ENCODE measurements around the gene SEMA6C. TPM values are rescaled to one million over a fixed set of nuclear protein-coding genes. Genes with fewer than 3 reads are reported as not detected.

SEMA6C gene
- total and polyA plus RNA-seq, 2 of the 13 experiments (the other 11 are each of a cell fraction or from before 2014, with no cell fraction given), result 1.4 to 2.9 TPM

- TF ChIP-seq ADNP (CRISPR knock-in tag; IDR thresholded peaks at IDR 0.05) (no peak), ZNF496 (CRISPR knock-in tag; IDR thresholded peaks at IDR 0.05; ENCODE audit: insufficient replicate concordance) (no peak)
Measured at GRCh38 chr1:151193856-151194255, 47.4 kb upstream of the SEMA6C start (continued).

- no peak for ATAC-seq
- no peak overlapping the region for H3K9ac ChIP-seq (ENCODE audit: insufficient read depth, low read depth, low read length)
Measured at GRCh38 chr1:151193304-151193703, 46.9 kb upstream of the SEMA6C start.

More at GRCh38 chr1:151193304-151193703, 46.9 kb upstream of the SEMA6C start:
- ChIA-PET POLR2A (no interaction called here), CTCF (ENCODE audit: low intra/inter-chr PET ratio, low total read pairs) (no interaction called here)
- Histone ChIP-seq H3K27ac (ENCODE audit: extremely low read length, insufficient read depth, low read length) (no peak overlapping the region), H3K4me2 (ENCODE audit: low read depth, low read length) (no peak overlapping the region), H3K4me1 (ENCODE audit: insufficient read depth, low read length) (peaks cover 40% of the 10 kb centered on the region), H3K4me3 (replicated peaks in 1 of 3; ENCODE audit: insufficient read depth in 1 of 3, low read depth in 2 of 3, low read length in 3 of 3) (no peak overlapping the region), H3K9me3 (ENCODE audit: low read length) (no peaks in the 10 kb centered on the region), H4K20me1 (ENCODE audit: insufficient read depth, low read length) (no peaks in the 10 kb centered on the region), H3K36me3 (replicated peaks in 1 of 2; ENCODE audit: control insufficient read depth in 1 of 2, insufficient read depth in 2 of 2, low read length in 2 of 2) (no peaks in the 10 kb centered on the region), H2AFZ (ENCODE audit: low read length) (no peak overlapping the region), H3K79me2 (ENCODE audit: insufficient read depth, low read length) (peaks cover 14% of the 10 kb centered on the region), H3K27me3 (ENCODE audit: control insufficient read depth in 1 of 2, insufficient read depth in 2 of 2, low read length in 2 of 2) (no peaks in the 10 kb centered on the region)
- FAIRE-seq, result no peak
- TF ChIP-seq FLYWCH1 (CRISPR knock-in tag; IDR thresholded peaks at IDR 0.05), result no peak
- TF ChIP-seq, protein P1, sequence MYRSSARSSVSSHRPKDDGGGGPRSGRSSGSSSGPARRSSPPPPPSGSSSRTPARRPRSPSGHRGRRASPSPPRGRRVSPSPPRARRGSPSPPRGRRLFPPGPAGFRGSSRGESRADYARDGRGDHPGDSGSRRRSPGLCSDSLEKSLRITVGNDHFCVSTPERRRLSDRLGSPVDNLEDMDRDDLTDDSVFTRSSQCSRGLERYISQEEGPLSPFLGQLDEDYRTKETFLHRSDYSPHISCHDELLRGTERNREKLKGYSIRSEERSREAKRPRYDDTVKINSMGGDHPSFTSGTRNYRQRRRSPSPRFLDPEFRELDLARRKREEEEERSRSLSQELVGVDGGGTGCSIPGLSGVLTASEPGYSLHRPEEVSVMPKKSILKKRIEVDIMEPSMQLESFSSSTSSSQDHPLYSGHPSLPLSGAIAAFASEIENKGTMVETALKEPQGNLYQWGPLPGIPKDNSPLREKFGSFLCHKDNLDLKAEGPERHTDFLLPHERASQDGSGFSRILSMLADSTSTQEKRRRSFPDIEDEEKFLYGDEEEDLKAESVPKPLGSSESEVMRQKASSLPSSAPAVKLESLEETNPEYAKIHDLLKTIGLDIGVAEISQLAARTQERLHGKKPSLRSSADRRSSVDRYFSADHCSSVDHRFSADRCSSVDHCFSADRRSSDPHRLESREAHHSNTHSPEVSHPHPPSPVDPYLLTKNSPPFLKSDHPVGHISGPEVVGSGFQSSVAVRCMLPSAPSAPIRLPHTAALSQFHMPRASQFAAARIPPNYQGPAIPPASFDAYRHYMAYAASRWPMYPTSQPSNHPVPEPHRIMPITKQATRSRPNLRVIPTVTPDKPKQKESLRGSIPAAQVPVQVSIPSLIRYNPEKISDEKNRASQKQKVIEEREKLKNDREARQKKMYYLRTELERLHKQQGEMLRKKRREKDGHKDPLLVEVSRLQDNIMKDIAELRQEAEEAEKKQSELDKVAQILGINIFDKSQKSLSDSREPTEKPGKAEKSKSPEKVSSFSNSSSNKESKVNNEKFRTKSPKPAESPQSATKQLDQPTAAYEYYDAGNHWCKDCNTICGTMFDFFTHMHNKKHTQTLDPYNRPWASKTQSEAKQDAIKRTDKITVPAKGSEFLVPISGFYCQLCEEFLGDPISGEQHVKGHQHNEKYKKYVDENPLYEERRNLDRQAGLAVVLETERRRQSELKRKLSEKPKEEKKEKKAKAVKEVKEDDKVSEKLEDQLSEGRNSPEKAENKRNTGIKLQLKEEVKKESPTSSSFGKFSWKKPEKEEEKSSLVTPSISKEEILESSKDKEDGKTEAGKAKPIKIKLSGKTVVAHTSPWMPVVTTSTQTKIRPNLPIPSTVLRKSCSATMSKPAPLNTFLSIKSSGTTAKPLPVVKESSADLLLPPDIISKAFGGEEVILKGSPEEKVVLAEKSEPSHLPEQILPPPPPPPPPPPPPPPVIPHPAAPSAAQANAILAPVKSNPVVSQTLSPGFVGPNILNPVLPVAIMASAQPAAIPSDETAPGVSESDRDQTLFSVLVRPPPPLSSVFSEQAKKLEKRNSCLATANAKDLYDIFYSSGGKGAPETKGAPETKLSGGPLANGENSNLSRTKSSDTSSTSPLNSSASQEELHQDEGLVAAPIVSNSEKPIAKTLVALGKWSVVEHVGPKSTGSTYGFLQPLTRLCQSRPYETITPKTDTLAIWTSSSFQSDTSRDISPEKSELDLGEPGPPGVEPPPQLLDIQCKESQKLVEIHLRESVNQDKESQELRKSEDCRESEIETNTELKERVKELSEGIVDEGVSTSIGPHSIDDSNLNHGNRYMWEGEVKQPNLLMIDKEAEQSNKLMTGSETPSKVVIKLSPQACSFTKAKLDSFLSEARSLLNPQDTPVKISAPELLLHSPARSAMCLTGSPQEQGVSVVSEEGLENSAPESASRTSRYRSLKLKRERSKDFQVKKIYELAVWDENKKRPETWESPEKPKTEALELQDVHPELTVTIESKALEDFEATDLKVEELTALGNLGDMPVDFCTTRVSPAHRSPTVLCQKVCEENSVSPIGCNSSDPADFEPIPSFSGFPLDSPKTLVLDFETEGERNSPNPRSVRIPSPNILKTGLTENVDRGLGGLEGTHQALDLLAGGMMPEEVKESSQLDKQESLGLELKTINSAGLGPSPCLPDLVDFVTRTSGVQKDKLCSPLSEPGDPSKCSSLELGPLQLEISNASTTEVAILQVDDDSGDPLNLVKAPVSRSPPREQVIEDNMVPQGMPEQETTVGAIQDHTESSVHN (CRISPR knock-in tag; IDR thresholded peaks at IDR 0.05), result no peak
- no peak for TF ChIP-seq JUND (CRISPR knock-in tag; IDR thresholded peaks at IDR 0.05)
- TF ChIP-seq ZNF629 (CRISPR knock-in tag; conservative IDR thresholded peaks at IDR 0.05), result peak; percentile 73
- TF ChIP-seq ZNF780A (CRISPR knock-in tag; IDR thresholded peaks at IDR 0.05), result no peak
- TF ChIP-seq ZNF513 (CRISPR knock-in tag; conservative IDR thresholded peaks at IDR 0.05), result no peak
- no peak for TF ChIP-seq CSRNP1 (CRISPR knock-in tag; IDR thresholded peaks at IDR 0.05)
- TF ChIP-seq MIXL1 (CRISPR knock-in tag; IDR thresholded peaks at IDR 0.05), result no peak
- 0 out of 2 replicates have a peak, but pooled peaks have one; percentile 42 for TF ChIP-seq CHD4 (IDR thresholded peaks at IDR 0.05; ENCODE audit: borderline replicate concordance, low read length)
- no peak for TF ChIP-seq SKI (IDR thresholded peaks at IDR 0.05; ENCODE audit: partially characterized antibody)
- intact Hi-C loops (cut with micrococcal nuclease; ENCODE audit: unreplicated experiment), result no loop called here
- BruUV-seq (replicated peaks), result no TSS peak
- in situ Hi-C loops (cut with HindIII; ENCODE audit: extremely low pct_ligation_motif_present, low pct_unique_long_range_greater_than_20kb), result no loop called here
- WGBS (ENCODE audit: low lambda C conversion rate), result 37% methylated on average over 6 of the region's 6 CpGs
- DNase-seq (ENCODE audit: low spot score), result no peak
